H1 (cell line): Measurements from ENCODE around the gene ZPBP2. TPM values are rescaled to one million over a fixed set of nuclear protein-coding genes. Genes with fewer than 3 reads are reported as not detected.

Source experiments
- TAF1 ChIP-seq: IDR thresholded peaks from 2 replicates; pipeline ENCODE4 v1.6.1; 2011; ENCODE audit warnings: mild to moderate bottlenecking, low read depth, low read length
- TEAD4 ChIP-seq: IDR thresholded peaks from 2 replicates; pipeline ENCODE4 v1.6.1; 2012; ENCODE audit warnings: low read depth, low read length, inconsistent platforms, mixed read lengths
- polyA plus RNA-seq, 7 experiments: library from polyadenylated mRNA; depleted of rRNA in 3 of 7; stranded (reverse) in 5 of 7; unstranded in 2 of 7; fragments of >200 nt in 5 of 7; fragments of 200-250 nt in 2 of 7; gene quantifications; 1 replicate in 5 of 7; 2 replicates in 1 of 7; 4 replicates in 1 of 7; pipeline versions ENCODE4 v1.2.1 to v1.2.3, GENCODE V29; 2011 to 2013; ENCODE audit warnings: missing spikeins in 2 of 7, mixed read lengths in 2 of 7
- total RNA-seq: library from RNA; stranded (reverse); fragmentation: NEBNext Ultra II Directional; extraction: Animal tissue kit (Norgen Biotek cat#: 25700); gene quantifications from 2 replicates; pipeline ENCODE4 v1.2.1, GENCODE V29; 2021

ZPBP2 gene
- total and polyA plus RNA-seq, 2 of the 8 experiments (the other 6 are each of a cell fraction or from before 2014, with no cell fraction given), result not detected

GRCh38 chr17:39866013-39866730 is 1.8 kb upstream of the ZPBP2 start (continued):
- TF ChIP-seq TEAD4, result no peak
- TF ChIP-seq TAF1, result no peak
